Body of pancreas (tissue), 4 donors: Measurements from ENCODE around the gene GPR65. TPM values are rescaled to one million over a fixed set of nuclear protein-coding genes. Genes with fewer than 3 reads are reported as not detected.
"Not testable (repeated sequence)": the region's sequence is repeated elsewhere in the genome, so short reads cannot be mapped to it uniquely, and the experiment has no call there.

Source experiments
- ATAC-seq: fragments of 150-250 bp; one replicate; pipeline ENCODE4 v1.9.1; 2016
- DNase-seq, 4 donors: peaks; one replicate each; pipeline ENCODE4 v3.0.0-alpha.2; 2019
- H3K27ac ChIP-seq, 4 donors: fragments of 200-600 bp; sonication (generic); 1 replicate in 3 of 4; 2 replicates in 1 of 4; pipeline versions ENCODE4 v1.5.1 to v1.6.1; 2016 to 2019; ENCODE audit warnings: mild to moderate bottlenecking in 1 of 4, mixed read lengths in 1 of 4, moderate library complexity in 1 of 4
- H3K27me3 ChIP-seq, 2 donors: fragments of 200-600 bp; sonication (generic); one replicate each; pipeline ENCODE4 v1.6.0; 2016; ENCODE audit warnings: mild to moderate bottlenecking in 1 of 2
- H3K36me3 ChIP-seq, 2 donors: fragments of 200-600 bp; sonication (generic); replicated peaks in 1 of 2; 2 replicates each; pipeline ENCODE4 v1.5.1; 2016; ENCODE audit warnings: low read depth in 2 of 2; ENCODE audit not compliant: insufficient read depth in 1 of 2
- H3K4me1 ChIP-seq: fragments of 200-600 bp; sonication (generic); one replicate; pipeline ENCODE4 v1.6.0; 2016
- H3K4me3 ChIP-seq, 2 donors: fragments of 200-600 bp; sonication (generic); 1 replicate in 1 of 2; 2 replicates in 1 of 2; pipeline ENCODE4 v1.5.1; 2016 to 2019
- H3K9me3 ChIP-seq, 3 donors: fragments of 200-600 bp; sonication (generic); 1 replicate in 2 of 3; 2 replicates in 1 of 3; pipeline ENCODE4 v1.5.1; 2016
- CTCF ChIP-seq, 7 experiments: fragments of 450-650 bp in 4 of 7; fragments of 200-600 bp in 3 of 7; sonication (generic) in 3 of 7; IDR thresholded peaks; one replicate each; pipeline ENCODE4 v1.5.1; 2016 to 2019; ENCODE audit warnings: antibody characterized with exemption in 7 of 7
- POLR2A ChIP-seq, 3 donors: fragments of 450-650 bp; IDR thresholded peaks; one replicate each; pipeline ENCODE4 v1.6.1; 2016; ENCODE audit warnings: antibody characterized with exemption in 3 of 3, mild to moderate bottlenecking in 2 of 3
- WGBS, 2 donors: methylation state at CpG; one replicate each; pipeline ENCODE4 v1.1.5; 2017; 5-methylcytosine and 5-hydroxymethylcytosine counted together
- intact Hi-C: fragments of 100-400 bp; cut with DNase I; formaldehyde crosslinking; loops from one replicate; pipeline ENCODE4 v1.15.1; 2023
- total RNA-seq, 2 donors: library from RNA; depleted of rRNA; stranded (reverse); fragments of >200 nt; gene quantifications; one replicate each; pipeline ENCODE4 v1.1.0, GENCODE V29; 2016

The GPR65 gene
- total RNA-seq, 2 donors from 2014 or later: 1.3 TPM; not detected in 1

- no peak for DNase-seq
- Histone ChIP-seq H3K36me3 (no peaks in the 10 kb centered on the region), H3K9me3 (no peaks in the 10 kb centered on the region), H3K27ac (no peak overlapping the region), H3K4me3 (no peak overlapping the region), H3K27me3 (no peaks in the 10 kb centered on the region), H3K4me1 (peaks cover 6% of the 10 kb centered on the region)
- WGBS, 2 donors: 22 to 39% methylated on average over 3 of the region's 3 CpGs
- intact Hi-C loops: no loop called here
- no peak for ATAC-seq
- TF ChIP-seq POLR2A (IDR thresholded peaks at IDR 0.05) (no peak), CTCF (IDR thresholded peaks at IDR 0.05) (no peak)
Observed at GRCh38 chr14:88023658-88024187, 18.8 kb downstream of the GPR65 start.

- intact Hi-C loops, H3K4me1 ChIP-seq, H3K27ac ChIP-seq: not testable (repeated sequence)
Observed at GRCh38 chr14:88024252-88025086, 19.5 kb downstream of the GPR65 start.

DNA sequence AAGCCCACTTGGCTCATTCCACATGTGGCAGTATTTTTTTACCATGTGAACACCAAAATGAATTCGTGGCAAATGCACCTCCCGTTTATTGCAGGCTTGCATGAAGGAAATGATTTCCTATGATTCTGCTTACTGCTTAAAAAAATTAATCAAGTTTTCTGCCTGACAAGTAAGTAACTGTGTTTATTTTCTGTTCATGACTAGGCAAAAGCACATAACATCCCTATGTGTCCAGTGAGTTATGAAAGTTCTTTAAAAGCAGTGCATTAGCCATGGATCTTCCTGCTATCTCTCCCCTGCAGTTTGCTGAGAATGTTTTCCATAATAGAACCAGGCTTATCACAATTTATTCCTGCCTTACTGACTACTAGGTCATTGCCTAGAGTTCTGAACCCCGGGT, 20.4 kb downstream of the GPR65 start:
- Histone ChIP-seq H3K9me3 (no peaks in the 10 kb centered on the region), H3K27me3 (no peaks in the 10 kb centered on the region), H3K4me1 (peaks cover 6% of the 10 kb centered on the region), H3K4me3 (no peak overlapping the region), H3K27ac (no peak overlapping the region), H3K36me3 (no peaks in the 10 kb centered on the region)
- no peak for ATAC-seq
- DNase-seq: no peak
- WGBS, 2 donors: 47 to 57% methylated on average over 3 of the region's 3 CpGs
- intact Hi-C loops: no loop called here
- no peak for TF ChIP-seq POLR2A (IDR thresholded peaks at IDR 0.05)
- TF ChIP-seq CTCF (IDR thresholded peaks at IDR 0.05): no peak

More at GRCh38 chr14:88024252-88025086, 19.5 kb downstream of the GPR65 start:
- not testable (repeated sequence) for ATAC-seq, H3K27me3 ChIP-seq, DNase-seq, H3K36me3 ChIP-seq, H3K4me3 ChIP-seq, H3K9me3 ChIP-seq
- WGBS, 2 donors: 32 to 51% methylated on average over 11 of the region's 11 CpGs

- 47 to 51% methylated on average over 2 of the region's 2 CpGs for WGBS, 2 donors
- Histone ChIP-seq H3K27me3 (no peaks in the 10 kb centered on the region), H3K4me1 (peaks cover 6% of the 10 kb centered on the region), H3K9me3 (no peaks in the 10 kb centered on the region), H3K27ac (no peak overlapping the region), H3K4me3 (no peak overlapping the region), H3K36me3 (no peaks in the 10 kb centered on the region)
- no peak for TF ChIP-seq CTCF (IDR thresholded peaks at IDR 0.05)
- TF ChIP-seq POLR2A (IDR thresholded peaks at IDR 0.05): no peak
- intact Hi-C loops: no loop called here
- ATAC-seq (no peak), DNase-seq (no peak)
Observed at GRCh38 chr14:88026890-88027289, 22.0 kb downstream of the GPR65 start.

DNA sequence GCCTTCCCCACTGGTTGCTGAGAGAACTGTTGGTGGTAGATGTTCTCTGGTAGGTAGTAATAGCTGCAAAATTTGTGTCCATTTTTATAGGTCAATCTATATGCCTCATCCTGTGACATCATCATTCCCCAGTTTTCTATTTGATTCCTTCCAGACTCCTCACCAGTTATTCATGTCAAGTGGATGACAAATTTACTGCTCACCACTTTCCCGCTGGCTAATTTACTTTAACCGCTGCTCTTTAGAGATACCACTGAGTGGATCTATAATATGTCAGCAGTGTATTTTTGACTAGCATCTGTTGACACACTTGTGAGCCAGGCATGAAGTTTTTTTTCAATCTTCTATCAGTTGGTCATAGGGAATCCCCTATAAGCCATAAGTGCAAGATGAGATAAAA, 24.6 kb downstream of the GPR65 start:
- H3K27ac ChIP-seq: no peak overlapping the region
- WGBS, 2 donors: 72 to 73% methylated on average over 2 of the region's 2 CpGs
- DNase-seq (no peak), ATAC-seq (no peak)
- H3K36me3 ChIP-seq: no peaks in the 10 kb centered on the region
- H3K4me3 ChIP-seq: no peak overlapping the region
- no peaks in the 10 kb centered on the region for H3K9me3 ChIP-seq
- no peaks in the 10 kb centered on the region for H3K27me3 ChIP-seq
- TF ChIP-seq POLR2A (IDR thresholded peaks at IDR 0.05): no peak
- intact Hi-C loops: no loop called here
- peaks cover 3% of the 10 kb centered on the region for H3K4me1 ChIP-seq
